Smooth muscle cell (in vitro differentiated cells): ENCODE results near the gene ADAM10. TPM values are rescaled to one million over a fixed set of nuclear protein-coding genes. Genes with fewer than 3 reads are reported as not detected.

Experiments used
- DNase-seq: peaks from one replicate; lab custom pipeline; 2025; ENCODE audit not compliant: unreplicated experiment; lab: John Stamatoyannopoulos, UW
- H2AFZ ChIP-seq: fragments of 200-600 bp; sonication (generic); 2 replicates; pipeline ENCODE4 v1.6.0; 2016; ENCODE audit warnings: antibody characterized with exemption, low read depth, mild to moderate bottlenecking
- H3F3A ChIP-seq: fragments of 200-600 bp; sonication (generic); 2 replicates; pipeline ENCODE4 v1.6.0; 2017; ENCODE audit warnings: antibody characterized with exemption, low read depth
- H3K27ac ChIP-seq: fragments of 200-600 bp; sonication (generic); 2 replicates; pipeline ENCODE4 v1.5.1; 2016; ENCODE audit warnings: low read depth, mild to moderate bottlenecking
- H3K27me3 ChIP-seq: fragments of 200-600 bp; sonication (generic); 2 replicates; pipeline ENCODE4 v1.6.1; 2016; ENCODE audit warnings: low read depth, mild to moderate bottlenecking
- H3K36me3 ChIP-seq: fragments of 200-600 bp; sonication (generic); 2 replicates; pipeline ENCODE4 v1.5.1; 2016; ENCODE audit warnings: low read depth
- H3K4me1 ChIP-seq: fragments of 200-600 bp; sonication (generic); 2 replicates; pipeline ENCODE4 v1.5.1; 2016; ENCODE audit warnings: low read depth
- H3K4me2 ChIP-seq: fragments of 200-600 bp; sonication (generic); 2 replicates; pipeline ENCODE4 v1.6.0; 2016; ENCODE audit warnings: mild to moderate bottlenecking
- H3K4me3 ChIP-seq: fragments of 200-600 bp; sonication (generic); 2 replicates; pipeline ENCODE4 v1.5.1; 2016; ENCODE audit warnings: mild to moderate bottlenecking
- H3K79me2 ChIP-seq: fragments of 200-600 bp; sonication (generic); 2 replicates; pipeline ENCODE4 v1.6.0; 2016; ENCODE audit warnings: low read depth, mild to moderate bottlenecking
- H3K9ac ChIP-seq: fragments of 200-600 bp; sonication (generic); 2 replicates; pipeline ENCODE4 v1.6.0; 2016; ENCODE audit warnings: low read depth
- H3K9me3 ChIP-seq: fragments of 200-600 bp; sonication (generic); replicated peaks from 2 replicates; pipeline ENCODE4 v1.5.1; 2016; ENCODE audit warnings: low read depth
- H4K20me1 ChIP-seq: fragments of 200-600 bp; sonication (generic); 2 replicates; pipeline ENCODE4 v1.6.0; 2016; ENCODE audit warnings: low read depth
- CTCF ChIP-seq: fragments of 200-600 bp; sonication (generic); IDR thresholded peaks from 2 replicates; pipeline ENCODE4 v1.5.1; 2017; ENCODE audit warnings: borderline replicate concordance, mild to moderate bottlenecking, antibody characterized with exemption; ENCODE audit not compliant: insufficient read depth, poor library complexity, severe bottlenecking
- WGBS: methylation state at CpG from one replicate; pipeline ENCODE4 v1.1.7; 2016; ENCODE audit warnings: low lambda C conversion rate; 5-methylcytosine and 5-hydroxymethylcytosine counted together
- polyA plus RNA-seq: library from polyadenylated mRNA; unstranded; fragments of >200 nt; fragmentation: Nextera tagmentation; extraction: Ambion mirVana; gene quantifications from 2 replicates; pipeline ENCODE4 v1.2.1, GENCODE V29; 2016
- total RNA-seq: library from RNA; depleted of rRNA; stranded (reverse); fragments of >200 nt; gene quantifications from 2 replicates; pipeline ENCODE4 v1.2.3, GENCODE V29; 2014

Gene ADAM10
- total and polyA plus RNA-seq, 2 experiments from 2014 or later, result 168 to 200 TPM

DNA sequence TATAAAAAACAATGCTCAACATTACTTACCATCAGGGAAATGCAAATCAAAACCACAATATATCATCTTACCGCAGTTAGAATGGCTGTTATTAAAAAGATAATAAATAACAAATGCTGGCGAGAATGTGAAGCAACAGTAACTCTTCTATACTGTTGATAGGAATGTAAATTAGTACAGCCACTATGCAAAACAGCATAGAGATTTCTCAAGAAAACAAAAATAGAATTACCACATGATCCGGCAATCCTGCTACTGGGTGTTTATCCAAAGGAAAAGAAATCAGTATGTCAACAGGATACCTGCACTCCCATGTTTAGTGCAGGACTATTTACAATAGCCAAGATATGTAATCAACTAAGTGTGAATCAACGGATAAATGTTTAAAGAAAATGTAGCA is 48.1 kb downstream of the ADAM10 start:
- WGBS, result 92% methylated on average over 4 of the region's 4 CpGs
- no peak for DNase-seq
- H4K20me1 ChIP-seq, result peaks cover 94% of the 10 kb centered on the region

GRCh38 chr15:58699769-58700168 is 49.7 kb downstream of the ADAM10 start:
- no peak for TF ChIP-seq CTCF
- Histone ChIP-seq H4K20me1 (peaks cover 94% of the 10 kb centered on the region), H3K4me3 (no peak overlapping the region), H3K27ac (no peak overlapping the region), H3K9ac (no peak overlapping the region), H3K79me2 (peaks cover 99% of the 10 kb centered on the region), H3F3A (peaks cover under 1% of the 10 kb centered on the region), H3K9me3 (peaks cover 8% of the 10 kb centered on the region), H3K4me1 (peaks cover 3% of the 10 kb centered on the region), H3K4me2 (no peak overlapping the region), H2AFZ (no peak overlapping the region), H3K36me3 (peaks cover 13% of the 10 kb centered on the region), H3K27me3 (no peaks in the 10 kb centered on the region)
- 98% methylated on average over 2 of the region's 2 CpGs for WGBS
- no peak for DNase-seq

More for the DNA sequence above, 48.1 kb downstream of the ADAM10 start:
- Histone ChIP-seq H3K27ac (no peak overlapping the region), H3K9ac (no peak overlapping the region), H3K4me1 (no peaks in the 10 kb centered on the region), H3K27me3 (no peaks in the 10 kb centered on the region), H3K36me3 (peaks cover 13% of the 10 kb centered on the region), H3K4me3 (no peak overlapping the region), H2AFZ (no peak overlapping the region), H3K4me2 (no peak overlapping the region), H3K9me3 (peaks cover 8% of the 10 kb centered on the region), H3F3A (no peaks in the 10 kb centered on the region), H3K79me2 (peaks cover 100% of the 10 kb centered on the region)
- no peak for TF ChIP-seq CTCF

GRCh38 chr15:58698887-58699641 is 50.4 kb downstream of the ADAM10 start:
- peaks cover 13% of the 10 kb centered on the region for H3K36me3 ChIP-seq
- H3K4me1 ChIP-seq, result peaks cover 10% of the 10 kb centered on the region
- peaks cover 94% of the 10 kb centered on the region for H4K20me1 ChIP-seq
- TF ChIP-seq CTCF, result no peak
- H3F3A ChIP-seq, result peaks cover 2% of the 10 kb centered on the region
- no peak overlapping the region for H3K27ac ChIP-seq
- peak overlapping the region; percentile 7 for H3K4me3 ChIP-seq
- no peaks in the 10 kb centered on the region for H3K27me3 ChIP-seq
- H3K9ac ChIP-seq, result no peak overlapping the region
- no peak overlapping the region for H2AFZ ChIP-seq
- H3K79me2 ChIP-seq, result peaks cover 99% of the 10 kb centered on the region
- H3K4me2 ChIP-seq, result no peak overlapping the region
- 69% methylated on average over 2 of the region's 2 CpGs for WGBS
- peaks cover 8% of the 10 kb centered on the region for H3K9me3 ChIP-seq
- no peak for DNase-seq

GRCh38 chr15:58697220-58697619 is 52.3 kb downstream of the ADAM10 start:
- no peak for DNase-seq
- no peaks in the 10 kb centered on the region for H3K27me3 ChIP-seq
- no peak overlapping the region for H3K4me3 ChIP-seq
- H2AFZ ChIP-seq, result no peak overlapping the region
- peaks cover 94% of the 10 kb centered on the region for H4K20me1 ChIP-seq
- H3K27ac ChIP-seq, result no peak overlapping the region
- no peak for TF ChIP-seq CTCF
- no peak overlapping the region for H3K4me2 ChIP-seq
- H3K79me2 ChIP-seq, result peaks cover 99% of the 10 kb centered on the region
- peaks cover 8% of the 10 kb centered on the region for H3K9me3 ChIP-seq
- H3F3A ChIP-seq, result peaks cover 2% of the 10 kb centered on the region
- H3K36me3 ChIP-seq, result peaks cover 13% of the 10 kb centered on the region
- 97% methylated on average over 2 of the region's 2 CpGs for WGBS
- H3K4me1 ChIP-seq, result peaks cover 10% of the 10 kb centered on the region
- H3K9ac ChIP-seq, result no peak overlapping the region
